HG03571 (cell line): Measurements from ENCODE around the gene BANP.
"Not testable (repeated sequence)": the region's sequence is repeated elsewhere in the genome, so short reads cannot be mapped to it uniquely, and the experiment has no call there.

Experiments used
- ATAC-seq: cut with Tn5 transposase; IDR thresholded peaks from one replicate; pipeline ENCODE4 v1.9.1; 2021; ENCODE audit not compliant: unreplicated experiment

Gene BANP

GRCh38 chr16:87990254-87990653 lies 39.0 kb downstream of the BANP start:
- not testable (repeated sequence) for ATAC-seq

GRCh38 chr16:87992142-87992541 lies 40.9 kb downstream of the BANP start:
- not testable (repeated sequence) for ATAC-seq

GRCh38 chr16:87993901-87994300 lies 42.7 kb downstream of the BANP start:
- ATAC-seq, result no peak

GRCh38 chr16:87995644-87996043 lies 44.4 kb downstream of the BANP start:
- no peak for ATAC-seq

GRCh38 chr16:87996962-87997880 lies 46.0 kb downstream of the BANP start:
- no peak for ATAC-seq

- not testable (repeated sequence) for ATAC-seq
These were observed 47.1 kb downstream of the BANP start for GRCh38 chr16:87998184-87998793.

- not testable (repeated sequence) for ATAC-seq
These were observed 47.8 kb downstream of the BANP start for GRCh38 chr16:87998992-87999391.

GRCh38 chr16:88002211-88002610 lies 51.0 kb downstream of the BANP start:
- no peak for ATAC-seq

GRCh38 chr16:88002749-88003148 lies 51.5 kb downstream of the BANP start:
- ATAC-seq, result no peak

GRCh38 chr16:88003316-88003715 lies 52.1 kb downstream of the BANP start:
- no peak for ATAC-seq

GRCh38 chr16:88003736-88004135 lies 52.5 kb downstream of the BANP start:
- ATAC-seq, result no peak

GRCh38 chr16:88004391-88004790 lies 53.2 kb downstream of the BANP start:
- ATAC-seq, result no peak

- ATAC-seq, result no peak
These were observed 53.9 kb downstream of the BANP start for GRCh38 chr16:88005181-88005581.

- no peak for ATAC-seq
These were observed 54.7 kb downstream of the BANP start for GRCh38 chr16:88005968-88006367.

- ATAC-seq, result no peak
These were observed 56.1 kb downstream of the BANP start for GRCh38 chr16:88007321-88007731.

GRCh38 chr16:88008840-88009239 lies 57.6 kb downstream of the BANP start:
- ATAC-seq, result no peak

GRCh38 chr16:88009563-88010342 lies 58.5 kb downstream of the BANP start:
- ATAC-seq, result no peak

- no peak for ATAC-seq
These were observed 59.2 kb downstream of the BANP start for GRCh38 chr16:88010343-88010967.

GRCh38 chr16:88010968-88011483 lies 59.8 kb downstream of the BANP start:
- ATAC-seq, result no peak

- ATAC-seq, result no peak
These were observed 61.1 kb downstream of the BANP start for GRCh38 chr16:88012360-88012759.

- no peak for ATAC-seq
These were observed 61.9 kb downstream of the BANP start for GRCh38 chr16:88013091-88013609.
